HepG2 (cell line): ENCODE results near the gene AKNA. TPM values are rescaled to one million over a fixed set of nuclear protein-coding genes. Genes with fewer than 3 reads are reported as not detected.

Source experiments
- ATAC-seq: fragments of 200-7000 bp; cut with Tn5 transposase; 3 replicates; pipeline ENCODE4 v1.9.1; 2020; ENCODE audit warnings: mild to moderate bottlenecking, moderate library complexity
- BruUV-seq: library from RNA; stranded (reverse); fragments of 400-500 nt; replicated peaks from 2 replicates; lab custom pipeline; 2021; lab: Mats Ljungman, UMichigan
- CTCF ChIA-PET: fragments of 300-600 bp; formaldehyde crosslinking; extraction: SDS; loops from one replicate; lab custom pipeline; 2021; ENCODE audit warnings: low total read pairs, inconsistent platforms, low intra/inter-chr PET ratio; lab: Yijun Ruan, JAX
- POLR2A ChIA-PET: fragments of 350-600 bp; sonication (Branson Sonifier 250); formaldehyde crosslinking; loops from one replicate; lab custom pipeline; 2020; ENCODE audit warnings: antibody characterized with exemption, inconsistent platforms; lab: Yijun Ruan, JAX
- DNase-seq: peaks from one replicate; pipeline ENCODE4 v3.0.0-alpha.2; 2015; ENCODE audit warnings: low spot score
- FAIRE-seq: peaks from 3 replicates; lab custom pipeline; 2011; peaks lifted over from hg19 to GRCh38; lab: Jason Lieb, UNC
- H2AFZ ChIP-seq: one replicate; pipeline ENCODE4 v1.6.1; 2011; ENCODE audit warnings: low read length, inconsistent platforms
- H3K27ac ChIP-seq: fragments of 300-600 bp; 3 replicates; pipeline ENCODE4 v1.8.0; 2011; ENCODE audit warnings: mixed run types, mild to moderate bottlenecking, mixed read lengths, low read length, inconsistent platforms; ENCODE audit not compliant: insufficient read depth; ENCODE audit errors: extremely low read length
- H3K27me3 ChIP-seq, 2 experiments: fragments of 200-600 bp in 1 of 2; 2 replicates in 1 of 2; 3 replicates in 1 of 2; pipeline versions ENCODE4 v1.6.0 to v1.8.0; 2011; ENCODE audit warnings: low read length in 2 of 2, mild to moderate bottlenecking in 2 of 2, moderate library complexity in 2 of 2, inconsistent platforms in 1 of 2; ENCODE audit not compliant: insufficient read depth in 2 of 2, control insufficient read depth in 1 of 2
- H3K36me3 ChIP-seq, 2 experiments: fragments of 200-600 bp in 1 of 2; replicated peaks in 1 of 2; 2 replicates in 1 of 2; 3 replicates in 1 of 2; pipeline versions ENCODE4 v1.5.1 to v1.8.0; 2011; ENCODE audit warnings: low read length in 2 of 2, inconsistent platforms in 1 of 2; ENCODE audit not compliant: insufficient read depth in 2 of 2, control insufficient read depth in 1 of 2
- H3K4me1 ChIP-seq: 2 replicates; pipeline ENCODE4 v1.5.1; 2012; ENCODE audit warnings: low read length, inconsistent platforms; ENCODE audit not compliant: insufficient read depth
- H3K4me2 ChIP-seq: 2 replicates; pipeline ENCODE4 v1.6.0; 2011; ENCODE audit warnings: low read depth, low read length, inconsistent platforms
- H3K4me3 ChIP-seq, 3 experiments: fragments of 200-600 bp in 1 of 3; sonication (generic), shearing (Covaris generic) in 1 of 3; replicated peaks in 1 of 3; 2 replicates each; pipeline ENCODE4 v1.5.1; 2011 to 2016; ENCODE audit warnings: low read length in 3 of 3, inconsistent platforms in 2 of 3, low read depth in 2 of 3, mild to moderate bottlenecking in 2 of 3, control low read depth in 1 of 3, mixed read lengths in 1 of 3; ENCODE audit not compliant: insufficient read depth in 1 of 3
- H3K79me2 ChIP-seq: one replicate; pipeline ENCODE4 v1.6.1; 2011; ENCODE audit warnings: low read length, inconsistent platforms; ENCODE audit not compliant: insufficient read depth
- H3K9ac ChIP-seq: 2 replicates; pipeline ENCODE4 v1.6.0; 2011; ENCODE audit warnings: mild to moderate bottlenecking, low read depth, low read length, inconsistent platforms; ENCODE audit not compliant: insufficient read depth
- H3K9me3 ChIP-seq: 2 replicates; pipeline ENCODE4 v1.5.1; 2012; ENCODE audit warnings: mild to moderate bottlenecking, low read length
- H4K20me1 ChIP-seq: 2 replicates; pipeline ENCODE4 v1.6.0; 2011; ENCODE audit warnings: inconsistent platforms, mild to moderate bottlenecking, low read length, moderate library complexity; ENCODE audit not compliant: insufficient read depth
- BATF2 ChIP-seq: sonication (generic); formaldehyde crosslinking; IDR thresholded peaks from 2 replicates; pipeline ENCODE4 v1.8.0; 2022; ENCODE audit warnings: mild to moderate bottlenecking, missing genetic modification reagents, moderate library complexity
- KDM3A ChIP-seq: IDR thresholded peaks from 2 replicates; pipeline ENCODE4 v1.6.1; 2018; ENCODE audit warnings: low read depth, missing compliant biosample characterization
- KDM4B ChIP-seq: sonication (generic); formaldehyde crosslinking; IDR thresholded peaks from 2 replicates; pipeline ENCODE4 v1.4.0; 2020; ENCODE audit warnings: missing genetic modification reagents
- KMT2B ChIP-seq: IDR thresholded peaks from 2 replicates; pipeline ENCODE4 v1.6.1; 2016; ENCODE audit warnings: missing genetic modification reagents, missing compliant biosample characterization
- REXO4 ChIP-seq: sonication (generic); formaldehyde crosslinking; IDR thresholded peaks from 2 replicates; pipeline ENCODE4 v1.8.0; 2022; ENCODE audit warnings: missing genetic modification reagents, mild to moderate bottlenecking, borderline replicate concordance
- ZBTB7A ChIP-seq: sonication (generic); formaldehyde crosslinking; IDR thresholded peaks from 2 replicates; pipeline ENCODE4 v1.8.0; 2022; ENCODE audit warnings: mild to moderate bottlenecking, missing genetic modification reagents
- ZC3H4 ChIP-seq: sonication (generic); formaldehyde crosslinking; IDR thresholded peaks from 2 replicates; pipeline ENCODE4 v1.4.0; 2020; ENCODE audit warnings: missing genetic modification reagents, borderline replicate concordance
- ZFP62 ChIP-seq: sonication (generic); formaldehyde crosslinking; IDR thresholded peaks from 2 replicates; pipeline ENCODE4 v1.4.0; 2020; ENCODE audit warnings: missing genetic modification reagents
- ZFY ChIP-seq: sonication (generic); formaldehyde crosslinking; IDR thresholded peaks from 2 replicates; pipeline ENCODE4 v1.4.0; 2020; ENCODE audit warnings: missing genetic modification reagents
- ZNF225 ChIP-seq: sonication (generic); formaldehyde crosslinking; IDR thresholded peaks from 2 replicates; pipeline ENCODE4 v1.4.0; 2020; ENCODE audit warnings: mild to moderate bottlenecking, missing genetic modification reagents
- ZNF256 ChIP-seq: sonication (generic); formaldehyde crosslinking; conservative IDR thresholded peaks from 2 replicates; pipeline ENCODE4 v1.4.0; 2020; ENCODE audit warnings: missing genetic modification reagents
- ZNF343 ChIP-seq: sonication (generic); formaldehyde crosslinking; IDR thresholded peaks from 2 replicates; pipeline ENCODE4 v1.4.0; 2020; ENCODE audit warnings: mild to moderate bottlenecking, missing genetic modification reagents
- ZNF746 ChIP-seq: sonication (generic); formaldehyde crosslinking; IDR thresholded peaks from 2 replicates; pipeline ENCODE4 v1.8.0; 2022; ENCODE audit warnings: mild to moderate bottlenecking, missing genetic modification reagents
- ZNF841 ChIP-seq: sonication (generic); formaldehyde crosslinking; IDR thresholded peaks from 2 replicates; pipeline ENCODE4 v1.8.1; 2023; ENCODE audit warnings: missing genetic modification reagents, borderline replicate concordance
- ZSCAN5A ChIP-seq: sonication (generic); formaldehyde crosslinking; IDR thresholded peaks from 2 replicates; pipeline ENCODE4 v1.8.0; 2022; ENCODE audit warnings: mild to moderate bottlenecking, missing genetic modification reagents, borderline replicate concordance
- WGBS: methylation state at CpG from one replicate; pipeline ENCODE4 v1.1.6; 2017; ENCODE audit warnings: low lambda C conversion rate; 5-methylcytosine and 5-hydroxymethylcytosine counted together
- in situ Hi-C: cut with HindIII; loops from 2 replicates; pipeline ENCODE4 v1.10.0; 2017; ENCODE audit warnings: low pct_unique_long_range_greater_than_20kb; ENCODE audit not compliant: extremely low pct_ligation_motif_present
- intact Hi-C: fragments of 100-400 bp; cut with micrococcal nuclease; formaldehyde crosslinking; loops from one replicate; pipeline ENCODE4 v1.10.0; 2022; ENCODE audit not compliant: unreplicated experiment
- polyA plus RNA-seq, 8 experiments: library from polyadenylated mRNA; depleted of rRNA in 3 of 8; stranded (reverse) in 7 of 8; unstranded in 1 of 8; fragments of >200 nt; fragmentation: Illumina TruSeq in 4 of 8; extraction: Trizol in 4 of 8; gene quantifications; 2 replicates each; pipeline versions ENCODE4 v1.2.1 to v1.2.3, GENCODE V29; 2011 to 2016; ENCODE audit warnings: low read depth in 4 of 8, missing spikeins in 1 of 8, mixed read lengths in 1 of 8; ENCODE audit not compliant: insufficient read depth in 1 of 8
- total RNA-seq, 5 experiments: library from RNA; depleted of rRNA; stranded (reverse); fragments of >200 nt; fragmentation: Illumina TruSeq; extraction: Trizol; gene quantifications; 2 replicates each; pipeline ENCODE4 v1.2.3, GENCODE V29; 2016; ENCODE audit warnings: low read depth in 1 of 5
- TF ChIP-seq, protein P1 (sequence below): fragments of 450-650 bp; IDR thresholded peaks from 2 replicates; pipeline ENCODE4 v1.6.1; 2017
- TF ChIP-seq, protein P2 (sequence below): sonication (generic); formaldehyde crosslinking; IDR thresholded peaks from 2 replicates; pipeline ENCODE4 v1.4.0; 2020; ENCODE audit warnings: missing genetic modification reagents; ENCODE audit errors: not compliant biosample characterization

Gene AKNA
- total and polyA plus RNA-seq, 2 of the 13 experiments (the other 11 are each of a cell fraction or from before 2014, with no cell fraction given), result 3.0 to 3.1 TPM

DNA sequence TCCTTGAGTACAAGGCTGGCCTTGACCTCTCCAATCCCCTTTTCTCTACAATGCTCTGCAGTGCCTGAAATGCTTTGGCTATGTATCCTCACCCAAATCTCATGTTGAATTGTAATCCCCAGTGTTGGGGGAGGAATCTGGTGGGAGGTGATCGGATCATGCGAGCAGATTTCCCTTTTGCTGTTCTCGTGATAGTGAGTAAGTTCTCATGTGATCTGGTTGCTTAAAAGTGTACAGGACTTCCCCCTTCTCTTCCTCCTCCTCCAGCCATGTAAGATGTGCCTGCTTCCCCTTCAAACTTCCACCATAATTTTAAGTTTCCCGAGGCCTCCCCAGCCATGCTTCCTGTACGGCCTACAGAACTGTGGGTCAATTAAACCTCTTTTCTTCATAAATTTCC lies 28.5 kb upstream of the AKNA start:
- Histone ChIP-seq H3K4me3 (no peak overlapping the region), H2AFZ (no peak overlapping the region), H3K79me2 (no peaks in the 10 kb centered on the region), H3K9me3 (no peaks in the 10 kb centered on the region), H3K4me2 (no peak overlapping the region), H3K4me1 (peaks cover 8% of the 10 kb centered on the region), H3K27ac (no peak overlapping the region), H3K27me3 (no peaks in the 10 kb centered on the region), H3K9ac (no peak overlapping the region), H3K36me3 (no peaks in the 10 kb centered on the region), H4K20me1 (no peaks in the 10 kb centered on the region)
- ChIA-PET CTCF (no interaction called here), POLR2A (no interaction called here)
- no peak for ATAC-seq
- WGBS, result 85% methylated on average over 5 of the region's 5 CpGs
- no TSS peak for BruUV-seq
- intact Hi-C loops (no loop called here), in situ Hi-C loops (loop anchor here (25.0 kb wide), 1 partner anchor 496 kb away; no protein-coding TSS in a partner anchor)
- TF ChIP-seq ZC3H4 (no peak), KDM4B (no peak), BATF2 (no peak), ZFP62 (CRISPR knock-in tag) (no peak), KMT2B (no peak)
- no peak for DNase-seq
- no peak for FAIRE-seq

- POLR2A ChIA-PET, result no interaction called here
- ATAC-seq, result no peak; the same call in 2 of the 3 replicates
- Histone ChIP-seq H4K20me1 (no peaks in the 10 kb centered on the region), H3K36me3 (no peaks in the 10 kb centered on the region), H3K79me2 (no peaks in the 10 kb centered on the region)
- BruUV-seq, result no TSS peak
- intact Hi-C loops, result no loop called here
- TF ChIP-seq, protein P1, sequence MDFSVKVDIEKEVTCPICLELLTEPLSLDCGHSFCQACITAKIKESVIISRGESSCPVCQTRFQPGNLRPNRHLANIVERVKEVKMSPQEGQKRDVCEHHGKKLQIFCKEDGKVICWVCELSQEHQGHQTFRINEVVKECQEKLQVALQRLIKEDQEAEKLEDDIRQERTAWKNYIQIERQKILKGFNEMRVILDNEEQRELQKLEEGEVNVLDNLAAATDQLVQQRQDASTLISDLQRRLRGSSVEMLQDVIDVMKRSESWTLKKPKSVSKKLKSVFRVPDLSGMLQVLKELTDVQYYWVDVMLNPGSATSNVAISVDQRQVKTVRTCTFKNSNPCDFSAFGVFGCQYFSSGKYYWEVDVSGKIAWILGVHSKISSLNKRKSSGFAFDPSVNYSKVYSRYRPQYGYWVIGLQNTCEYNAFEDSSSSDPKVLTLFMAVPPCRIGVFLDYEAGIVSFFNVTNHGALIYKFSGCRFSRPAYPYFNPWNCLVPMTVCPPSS, result no peak
- TF ChIP-seq ZNF225 (CRISPR knock-in tag), result no peak
- TF ChIP-seq, protein P2, sequence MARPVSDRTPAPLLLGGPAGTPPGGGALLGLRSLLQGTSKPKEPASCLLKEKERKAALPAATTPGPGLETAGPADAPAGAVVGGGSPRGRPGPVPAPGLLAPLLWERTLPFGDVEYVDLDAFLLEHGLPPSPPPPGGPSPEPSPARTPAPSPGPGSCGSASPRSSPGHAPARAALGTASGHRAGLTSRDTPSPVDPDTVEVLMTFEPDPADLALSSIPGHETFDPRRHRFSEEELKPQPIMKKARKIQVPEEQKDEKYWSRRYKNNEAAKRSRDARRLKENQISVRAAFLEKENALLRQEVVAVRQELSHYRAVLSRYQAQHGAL (CRISPR knock-in tag), result no peak
- no peak for TF ChIP-seq ZNF343 (CRISPR knock-in tag)
- no peak for TF ChIP-seq KMT2B
- TF ChIP-seq ZFY (CRISPR knock-in tag), result no peak
- TF ChIP-seq ZNF746 (CRISPR knock-in tag), result no peak
- TF ChIP-seq REXO4 (CRISPR knock-in tag), result no peak
- TF ChIP-seq ZNF256 (CRISPR knock-in tag), result no peak
- no peak for TF ChIP-seq ZBTB7A (CRISPR knock-in tag)
- no peak for TF ChIP-seq ZNF841 (CRISPR knock-in tag)
- TF ChIP-seq ZSCAN5A (CRISPR knock-in tag), result no peak
- no peak for TF ChIP-seq KDM3A (CRISPR knock-in tag)
- TF ChIP-seq, all 625 proteins: peak for 0
- WGBS, result 40% methylated on average over 1 of the region's 2 CpGs
- Histone ChIP-seq H3K4me3 (no peak overlapping the region), H3K4me2 (no peak overlapping the region), H3K27ac (no peak overlapping the region), H3K9me3 (no peaks in the 10 kb centered on the region), H3K4me1 (peaks cover 8% of the 10 kb centered on the region), H3K27me3 (no peaks in the 10 kb centered on the region), H2AFZ (no peak overlapping the region), H3K9ac (no peak overlapping the region)
- CTCF ChIA-PET, result no interaction called here
- in situ Hi-C loops, result loop anchor here (25.0 kb wide), 1 partner anchor 498 kb away; no protein-coding TSS in a partner anchor
- no peak for DNase-seq
- no peak for FAIRE-seq
Measured at GRCh38 chr9:114414346-114414745, 26.6 kb upstream of the AKNA start.
